Neuronal stem cell (in vitro differentiated cells): Measurements from ENCODE around the gene ZNF154.

ENCODE experiments used
- DNase-seq: peaks from one replicate; pipeline ENCODE4 v3.0.0-alpha.2; 2013; ENCODE audit warnings: low spot score
- H2AFZ ChIP-seq: one replicate; pipeline ENCODE4 v1.6.1; 2013; ENCODE audit warnings: mild to moderate bottlenecking, low read length, inconsistent platforms
- H2AK5ac ChIP-seq: 2 replicates; pipeline ENCODE4 v1.6.1; 2013; ENCODE audit warnings: low read depth, mild to moderate bottlenecking, inconsistent platforms, low read length, moderate library complexity, mixed read lengths
- H2BK120ac ChIP-seq: 2 replicates; pipeline ENCODE4 v1.6.1; 2013; ENCODE audit warnings: low read depth, mild to moderate bottlenecking, inconsistent platforms, low read length, moderate library complexity, mixed read lengths
- H2BK12ac ChIP-seq: one replicate; pipeline ENCODE4 v1.6.1; 2013; ENCODE audit warnings: low read length, inconsistent platforms
- H2BK15ac ChIP-seq: 2 replicates; pipeline ENCODE4 v1.6.1; 2013; ENCODE audit warnings: mild to moderate bottlenecking, low read length, inconsistent platforms, mixed read lengths
- H2BK5ac ChIP-seq: one replicate; pipeline ENCODE4 v1.6.1; 2013; ENCODE audit warnings: inconsistent platforms, mild to moderate bottlenecking, low read length, moderate library complexity
- H3K14ac ChIP-seq: one replicate; pipeline ENCODE4 v1.6.1; 2013; ENCODE audit warnings: low read length, inconsistent platforms
- H3K18ac ChIP-seq: 2 replicates; pipeline ENCODE4 v1.6.1; 2013; ENCODE audit warnings: low read length, inconsistent platforms
- H3K23ac ChIP-seq: 2 replicates; pipeline ENCODE4 v1.6.1; 2013; ENCODE audit warnings: low read depth, mild to moderate bottlenecking, mixed read lengths, low read length, inconsistent platforms; ENCODE audit not compliant: poor library complexity
- H3K27ac ChIP-seq: replicated peaks from 3 replicates; pipeline ENCODE4 v1.5.1; 2013; ENCODE audit warnings: low read length, inconsistent platforms
- H3K27me3 ChIP-seq, 3 experiments: 2 replicates each; pipeline ENCODE4 v1.6.1; 2013; ENCODE audit warnings: low read length in 3 of 3, mild to moderate bottlenecking in 2 of 3, inconsistent platforms in 1 of 3, low read depth in 1 of 3, mixed read lengths in 1 of 3, moderate library complexity in 1 of 3; ENCODE audit not compliant: control insufficient read depth in 3 of 3, insufficient read depth in 3 of 3
- H3K36me3 ChIP-seq, 2 donors: replicated peaks in 1 of 2; 2 replicates each; pipeline ENCODE4 v1.6.1; 2013; ENCODE audit warnings: low read length in 2 of 2; ENCODE audit not compliant: control insufficient read depth in 2 of 2, insufficient read depth in 2 of 2
- H3K4ac ChIP-seq: 2 replicates; pipeline ENCODE4 v1.6.1; 2013; ENCODE audit warnings: inconsistent platforms, mild to moderate bottlenecking, low read length, moderate library complexity
- H3K4me1 ChIP-seq, 2 donors: 1 replicate in 1 of 2; 2 replicates in 1 of 2; pipeline ENCODE4 v1.6.1; 2013; ENCODE audit warnings: low read length in 2 of 2, low read depth in 1 of 2; ENCODE audit not compliant: control insufficient read depth in 2 of 2, insufficient read depth in 1 of 2
- H3K4me2 ChIP-seq: one replicate; pipeline ENCODE4 v1.6.1; 2013; ENCODE audit warnings: mild to moderate bottlenecking, low read length, inconsistent platforms; ENCODE audit not compliant: insufficient read depth, poor library complexity, severe bottlenecking
- H3K4me3 ChIP-seq, 2 donors: 2 replicates each; pipeline ENCODE4 v1.5.1; 2013; ENCODE audit warnings: low read length in 2 of 2, mild to moderate bottlenecking in 2 of 2, inconsistent platforms in 1 of 2, moderate library complexity in 1 of 2
- H3K79me1 ChIP-seq: one replicate; pipeline ENCODE4 v1.6.1; 2013; ENCODE audit warnings: low read depth, mild to moderate bottlenecking, inconsistent platforms, low read length, moderate library complexity
- H3K9ac ChIP-seq: one replicate; pipeline ENCODE4 v1.6.1; 2013; ENCODE audit warnings: mild to moderate bottlenecking, low read depth, low read length, inconsistent platforms; ENCODE audit not compliant: poor library complexity
- H3K9me3 ChIP-seq, 2 donors: replicated peaks in 1 of 2; 2 replicates each; pipeline versions ENCODE3 to v1.6.1; 2013; ENCODE audit warnings: low read length in 2 of 2, mild to moderate bottlenecking in 2 of 2, inconsistent platforms in 1 of 2, low read depth in 1 of 2, mixed read lengths in 1 of 2, moderate library complexity in 1 of 2; ENCODE audit not compliant: control insufficient read depth in 2 of 2, insufficient read depth in 1 of 2
- H4K8ac ChIP-seq: one replicate; pipeline ENCODE4 v1.6.1; 2013; ENCODE audit warnings: low read depth, mild to moderate bottlenecking, inconsistent platforms, low read length, moderate library complexity
- H4K91ac ChIP-seq: one replicate; pipeline ENCODE4 v1.6.1; 2013; ENCODE audit warnings: low read length, low read depth, mild to moderate bottlenecking, inconsistent platforms; ENCODE audit not compliant: poor library complexity
- whole genome bisulfite sequencing, 2 donors: extraction: QIAGEN DNeasy Blood & Tissue Kit; methylation state at CpG; one replicate each; pipeline ENCODE4 v1.1.7; 2013; ENCODE audit warnings: missing lambda C conversion rate in 2 of 2, mixed read lengths in 1 of 2; ENCODE audit not compliant: insufficient read length in 2 of 2, insufficient replicate concordance in 1 of 2; ENCODE audit errors: extremely low coverage in 2 of 2; 5-methylcytosine and 5-hydroxymethylcytosine counted together

ZNF154 gene

DNA sequence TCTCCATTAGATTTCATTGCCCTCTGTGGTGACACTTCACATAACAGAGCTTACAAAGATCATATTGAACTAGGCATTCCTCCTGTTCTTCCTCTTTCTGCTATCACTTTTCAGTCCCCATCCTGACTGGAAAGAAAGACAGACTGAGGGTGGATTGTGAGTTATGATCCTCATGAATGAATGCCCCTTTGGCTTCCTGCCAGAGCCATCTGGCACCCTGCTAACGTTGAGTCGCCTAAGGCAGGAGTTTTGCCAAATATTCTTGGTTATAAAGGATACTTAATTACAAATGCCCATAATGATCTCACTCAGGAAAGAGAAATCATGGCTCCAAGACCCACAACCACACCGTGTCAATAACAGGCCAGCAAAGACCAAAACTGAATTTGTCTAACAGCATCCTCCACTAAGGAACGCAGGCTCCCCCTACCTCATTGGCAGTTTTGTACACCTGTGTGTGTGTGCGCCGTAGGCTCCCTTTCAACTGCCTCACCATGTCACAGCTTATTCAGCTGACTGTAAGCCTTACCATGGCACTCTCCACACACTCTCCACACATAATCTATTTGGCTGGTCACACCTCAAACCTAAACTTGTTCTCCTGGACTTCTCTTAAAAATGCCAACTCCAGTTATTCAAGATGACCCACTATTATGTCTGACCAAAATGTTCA lies 60.5 kb downstream of the ZNF154 start:
- no peak overlapping the region for H3K18ac ChIP-seq
- no peak overlapping the region for H2AK5ac ChIP-seq
- H3K27me3 ChIP-seq = no peaks in the 10 kb centered on the region
- no peak for DNase-seq
- H2BK5ac ChIP-seq = no peak overlapping the region
- peaks cover 0 to 6% of the 10 kb centered on the region in 2 donors for H3K36me3 ChIP-seq
- no peak overlapping the region for H3K23ac ChIP-seq
- no peak overlapping the region for H2AFZ ChIP-seq
- H3K9ac ChIP-seq = no peak overlapping the region
- H3K27ac ChIP-seq = no peak overlapping the region
- no peak overlapping the region for H2BK15ac ChIP-seq
- no peak overlapping the region for H4K8ac ChIP-seq
- no peaks in the 10 kb centered on the region for H3K79me1 ChIP-seq
- H3K4me3 ChIP-seq = no peak overlapping the region
- H3K4me2 ChIP-seq = no peak overlapping the region
- no peak overlapping the region for H3K14ac ChIP-seq
- no peak overlapping the region for H2BK120ac ChIP-seq
- H4K91ac ChIP-seq = no peak overlapping the region
- no peaks in the 10 kb centered on the region for H3K4me1 ChIP-seq
- H2BK12ac ChIP-seq = no peak overlapping the region
- peaks cover 0 to 5% of the 10 kb centered on the region in 2 donors for H3K9me3 ChIP-seq
- H3K4ac ChIP-seq = no peak overlapping the region
- no CpG with 5 or more reads among the region's 6 CpGs for WGBS, 2 donors
